GM23338 (cell line): Measurements from ENCODE around the gene FGF4. TPM values are rescaled to one million over a fixed set of nuclear protein-coding genes. Genes with fewer than 3 reads are reported as not detected.

Experiments used
- ATAC-seq: fragments of 200-7000 bp; cut with Tn5 transposase; 3 replicates; pipeline ENCODE4 v1.9.1; 2020
- DNase-seq: peaks from one replicate; pipeline ENCODE4 v3.0.0-alpha.2; 2015; ENCODE audit warnings: low spot score
- H2AFZ ChIP-seq: fragments of 200-600 bp; sonication (generic); 2 replicates; pipeline ENCODE4 v1.8.0; 2016; ENCODE audit warnings: antibody characterized with exemption, mild to moderate bottlenecking, moderate library complexity
- H3F3A ChIP-seq: fragments of 200-600 bp; sonication (generic); replicated peaks from 2 replicates; pipeline ENCODE4 v1.8.0; 2017; ENCODE audit warnings: antibody characterized with exemption, mixed run types, low read depth
- H3K27ac ChIP-seq: fragments of 200-600 bp; sonication (generic); 2 replicates; pipeline ENCODE4 v1.6.1; 2016; ENCODE audit warnings: low read depth
- H3K27me3 ChIP-seq: fragments of 200-600 bp; sonication (generic); 2 replicates; pipeline ENCODE4 v1.8.0; 2016; ENCODE audit warnings: mild to moderate bottlenecking, mixed run types, moderate library complexity; ENCODE audit not compliant: insufficient read depth
- H3K36me3 ChIP-seq: fragments of 200-600 bp; sonication (generic); 2 replicates; pipeline ENCODE4 v1.8.0; 2016; ENCODE audit warnings: mild to moderate bottlenecking; ENCODE audit not compliant: insufficient read depth
- H3K4me1 ChIP-seq: fragments of 200-600 bp; sonication (generic); 2 replicates; pipeline ENCODE4 v1.8.0; 2016; ENCODE audit warnings: mild to moderate bottlenecking, moderate library complexity; ENCODE audit not compliant: insufficient read depth
- H3K4me2 ChIP-seq: fragments of 200-600 bp; sonication (generic); 2 replicates; pipeline ENCODE4 v1.7.1; 2017; ENCODE audit warnings: mixed run types
- H3K4me3 ChIP-seq: fragments of 200-600 bp; sonication (generic); 2 replicates; pipeline ENCODE4 v1.6.1; 2016; ENCODE audit warnings: mixed run types
- H3K79me2 ChIP-seq: fragments of 200-600 bp; sonication (generic); replicated peaks from 2 replicates; pipeline ENCODE4 v1.8.0; 2017; ENCODE audit warnings: mild to moderate bottlenecking; ENCODE audit not compliant: insufficient read depth
- H3K9me2 ChIP-seq: fragments of 200-600 bp; sonication (generic); 2 replicates; pipeline ENCODE4 v1.8.0; 2017; ENCODE audit not compliant: insufficient read depth
- H4K20me1 ChIP-seq: fragments of 200-600 bp; sonication (generic); replicated peaks from 2 replicates; pipeline ENCODE4 v1.8.0; 2017; ENCODE audit warnings: mild to moderate bottlenecking; ENCODE audit not compliant: insufficient read depth
- H3K27ac Mint-ChIP-seq: 2 replicates; pipeline ENCODE4 v1.8.0; 2020; ENCODE audit warnings: inconsistent platforms, mild to moderate bottlenecking, moderate library complexity, mixed read lengths
- H3K27me3 Mint-ChIP-seq: 3 replicates; pipeline ENCODE4 v1.8.0; 2022; ENCODE audit warnings: low read depth, mild to moderate bottlenecking, moderate library complexity, mixed read lengths, inconsistent platforms; ENCODE audit not compliant: insufficient read depth, poor library complexity
- H3K36me3 Mint-ChIP-seq: 3 replicates; pipeline ENCODE4 v1.8.0; 2021; ENCODE audit warnings: low read depth, mild to moderate bottlenecking, inconsistent platforms, moderate library complexity, mixed read lengths
- H3K4me1 Mint-ChIP-seq: 3 replicates; pipeline ENCODE4 v1.8.0; 2020; ENCODE audit warnings: mild to moderate bottlenecking, inconsistent platforms, mixed read lengths
- H3K4me3 Mint-ChIP-seq: 3 replicates; pipeline ENCODE4 v1.8.0; 2021; ENCODE audit warnings: moderate library complexity, mild to moderate bottlenecking, inconsistent platforms, mixed read lengths
- H3K9me3 Mint-ChIP-seq: 3 replicates; pipeline ENCODE4 v1.8.0; 2020; ENCODE audit warnings: moderate library complexity, mild to moderate bottlenecking, inconsistent platforms, mixed read lengths
- EZH2phosphoT487 ChIP-seq: fragments of 200-600 bp; sonication (generic); IDR thresholded peaks from one replicate; pipeline ENCODE4 v1.8.1; 2018; ENCODE audit warnings: antibody characterized with exemption; ENCODE audit not compliant: unreplicated experiment
- POLR2AphosphoS5 ChIP-seq: IDR thresholded peaks from 2 replicates; pipeline ENCODE4 v1.6.1; 2016; ENCODE audit warnings: antibody characterized with exemption, low read depth
- STAT1 ChIP-seq: IDR thresholded peaks from one replicate; pipeline ENCODE4 v1.6.1; 2016; ENCODE audit warnings: antibody characterized with exemption; ENCODE audit not compliant: unreplicated experiment
- ZNF331 ChIP-seq: fragments of 250-450 bp; sonication (Bioruptor Pico); IDR thresholded peaks from 2 replicates; pipeline ENCODE4 v1.5.0; 2020; ENCODE audit warnings: low read depth, mild to moderate bottlenecking, moderate library complexity
- polyA plus RNA-seq: library from polyadenylated mRNA; unstranded; fragments of >200 nt; fragmentation: Nextera tagmentation; extraction: Ambion mirVana; gene quantifications from 2 replicates; pipeline ENCODE4 v1.2.1, GENCODE V29; 2016
- total RNA-seq: library from RNA; depleted of rRNA; stranded (reverse); fragments of >200 nt; shearing (Covaris generic); gene quantifications from 2 replicates; pipeline ENCODE4 v1.2.3, GENCODE V29; 2014
- TF ChIP-seq, protein P1 (sequence below): fragments of 250-450 bp; sonication (Bioruptor Pico); IDR thresholded peaks from 2 replicates; pipeline ENCODE4 v1.5.0; 2020; ENCODE audit warnings: mild to moderate bottlenecking, moderate library complexity
- TF ChIP-seq, protein P2 (sequence below): IDR thresholded peaks from one replicate; pipeline ENCODE4 v1.6.1; 2018; ENCODE audit warnings: antibody characterized with exemption; ENCODE audit not compliant: unreplicated experiment

The FGF4 gene
- total and polyA plus RNA-seq, 2 experiments from 2014 or later, result 4.8 to 13.1 TPM

DNA sequence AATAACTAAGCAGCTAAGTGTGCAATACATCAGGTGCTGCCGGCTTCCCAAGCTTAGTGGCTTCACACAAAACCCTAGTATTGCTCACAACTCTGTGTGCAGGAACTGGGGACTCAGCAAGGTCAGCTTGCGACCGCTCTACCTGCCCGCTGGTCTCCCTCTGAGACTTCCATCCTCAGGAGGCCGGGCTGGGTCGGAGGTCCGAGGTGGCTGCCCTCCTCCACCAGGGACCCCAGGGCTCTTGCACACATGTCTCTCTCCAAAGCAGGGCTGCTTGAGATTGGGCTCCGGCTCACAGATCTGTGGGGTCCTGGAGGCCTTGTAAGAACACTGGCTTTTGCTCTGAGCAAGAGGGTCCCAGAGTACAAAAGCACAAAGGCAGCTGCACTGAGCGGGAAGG is 45.9 kb downstream of the FGF4 start:
- Histone ChIP-seq H3K36me3 (no peaks in the 10 kb centered on the region), H3K27ac (no peak overlapping the region), H3K4me1 (no peaks in the 10 kb centered on the region; the same call in 1 of the 2 replicates), H3K9me2 (no peaks in the 10 kb centered on the region), H3K27me3 (no peaks in the 10 kb centered on the region), H3F3A (no peaks in the 10 kb centered on the region), H3K4me2 (no peak overlapping the region), H2AFZ (no peak overlapping the region; the same call in 1 of the 2 replicates), H3K79me2 (no peaks in the 10 kb centered on the region), H3K4me3 (no peak overlapping the region), H4K20me1 (no peaks in the 10 kb centered on the region)
- Mint-ChIP-seq H3K36me3 (peaks cover 1% of the 10 kb centered on the region; the same call in 1 of the 3 replicates), H3K9me3 (peaks cover 10% of the 10 kb centered on the region), H3K4me3 (no peak overlapping the region), H3K4me1 (peaks cover 7% of the 10 kb centered on the region; the same call in 2 of the 3 replicates), H3K27ac (no peak overlapping the region), H3K27me3 (peaks cover 3% of the 10 kb centered on the region)
- no peak for TF ChIP-seq POLR2AphosphoS5
- TF ChIP-seq STAT1, result no peak
- no peak for TF ChIP-seq EZH2phosphoT487
- TF ChIP-seq, protein P1, sequence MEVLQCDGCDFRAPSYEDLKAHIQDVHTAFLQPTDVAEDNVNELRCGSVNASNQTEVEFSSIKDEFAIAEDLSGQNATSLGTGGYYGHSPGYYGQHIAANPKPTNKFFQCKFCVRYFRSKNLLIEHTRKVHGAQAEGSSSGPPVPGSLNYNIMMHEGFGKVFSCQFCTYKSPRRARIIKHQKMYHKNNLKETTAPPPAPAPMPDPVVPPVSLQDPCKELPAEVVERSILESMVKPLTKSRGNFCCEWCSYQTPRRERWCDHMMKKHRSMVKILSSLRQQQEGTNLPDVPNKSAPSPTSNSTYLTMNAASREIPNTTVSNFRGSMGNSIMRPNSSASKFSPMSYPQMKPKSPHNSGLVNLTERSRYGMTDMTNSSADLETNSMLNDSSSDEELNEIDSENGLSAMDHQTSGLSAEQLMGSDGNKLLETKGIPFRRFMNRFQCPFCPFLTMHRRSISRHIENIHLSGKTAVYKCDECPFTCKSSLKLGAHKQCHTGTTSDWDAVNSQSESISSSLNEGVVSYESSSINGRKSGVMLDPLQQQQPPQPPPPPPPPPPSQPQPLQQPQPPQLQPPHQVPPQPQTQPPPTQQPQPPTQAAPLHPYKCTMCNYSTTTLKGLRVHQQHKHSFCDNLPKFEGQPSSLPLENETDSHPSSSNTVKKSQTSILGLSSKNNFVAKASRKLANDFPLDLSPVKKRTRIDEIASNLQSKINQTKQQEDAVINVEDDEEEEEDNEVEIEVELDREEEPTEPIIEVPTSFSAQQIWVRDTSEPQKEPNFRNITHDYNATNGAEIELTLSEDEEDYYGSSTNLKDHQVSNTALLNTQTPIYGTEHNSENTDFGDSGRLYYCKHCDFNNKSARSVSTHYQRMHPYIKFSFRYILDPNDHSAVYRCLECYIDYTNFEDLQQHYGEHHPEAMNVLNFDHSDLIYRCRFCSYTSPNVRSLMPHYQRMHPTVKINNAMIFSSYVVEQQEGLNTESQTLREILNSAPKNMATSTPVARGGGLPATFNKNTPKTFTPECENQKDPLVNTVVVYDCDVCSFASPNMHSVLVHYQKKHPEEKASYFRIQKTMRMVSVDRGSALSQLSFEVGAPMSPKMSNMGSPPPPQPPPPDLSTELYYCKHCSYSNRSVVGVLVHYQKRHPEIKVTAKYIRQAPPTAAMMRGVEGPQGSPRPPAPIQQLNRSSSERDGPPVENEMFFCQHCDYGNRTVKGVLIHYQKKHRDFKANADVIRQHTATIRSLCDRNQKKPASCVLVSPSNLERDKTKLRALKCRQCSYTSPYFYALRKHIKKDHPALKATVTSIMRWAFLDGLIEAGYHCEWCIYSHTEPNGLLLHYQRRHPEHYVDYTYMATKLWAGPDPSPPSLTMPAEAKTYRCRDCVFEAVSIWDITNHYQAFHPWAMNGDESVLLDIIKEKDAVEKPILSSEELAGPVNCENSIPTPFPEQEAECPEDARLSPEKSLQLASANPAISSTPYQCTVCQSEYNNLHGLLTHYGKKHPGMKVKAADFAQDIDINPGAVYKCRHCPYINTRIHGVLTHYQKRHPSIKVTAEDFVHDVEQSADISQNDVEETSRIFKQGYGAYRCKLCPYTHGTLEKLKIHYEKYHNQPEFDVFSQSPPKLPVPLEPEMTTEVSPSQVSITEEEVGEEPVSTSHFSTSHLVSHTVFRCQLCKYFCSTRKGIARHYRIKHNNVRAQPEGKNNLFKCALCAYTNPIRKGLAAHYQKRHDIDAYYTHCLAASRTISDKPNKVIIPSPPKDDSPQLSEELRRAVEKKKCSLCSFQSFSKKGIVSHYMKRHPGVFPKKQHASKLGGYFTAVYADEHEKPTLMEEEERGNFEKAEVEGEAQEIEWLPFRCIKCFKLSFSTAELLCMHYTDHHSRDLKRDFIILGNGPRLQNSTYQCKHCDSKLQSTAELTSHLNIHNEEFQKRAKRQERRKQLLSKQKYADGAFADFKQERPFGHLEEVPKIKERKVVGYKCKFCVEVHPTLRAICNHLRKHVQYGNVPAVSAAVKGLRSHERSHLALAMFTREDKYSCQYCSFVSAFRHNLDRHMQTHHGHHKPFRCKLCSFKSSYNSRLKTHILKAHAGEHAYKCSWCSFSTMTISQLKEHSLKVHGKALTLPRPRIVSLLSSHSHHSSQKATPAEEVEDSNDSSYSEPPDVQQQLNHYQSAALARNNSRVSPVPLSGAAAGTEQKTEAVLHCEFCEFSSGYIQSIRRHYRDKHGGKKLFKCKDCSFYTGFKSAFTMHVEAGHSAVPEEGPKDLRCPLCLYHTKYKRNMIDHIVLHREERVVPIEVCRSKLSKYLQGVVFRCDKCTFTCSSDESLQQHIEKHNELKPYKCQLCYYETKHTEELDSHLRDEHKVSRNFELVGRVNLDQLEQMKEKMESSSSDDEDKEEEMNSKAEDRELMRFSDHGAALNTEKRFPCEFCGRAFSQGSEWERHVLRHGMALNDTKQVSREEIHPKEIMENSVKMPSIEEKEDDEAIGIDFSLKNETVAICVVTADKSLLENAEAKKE (CRISPR knock-in tag), result no peak
- TF ChIP-seq, protein P2, sequence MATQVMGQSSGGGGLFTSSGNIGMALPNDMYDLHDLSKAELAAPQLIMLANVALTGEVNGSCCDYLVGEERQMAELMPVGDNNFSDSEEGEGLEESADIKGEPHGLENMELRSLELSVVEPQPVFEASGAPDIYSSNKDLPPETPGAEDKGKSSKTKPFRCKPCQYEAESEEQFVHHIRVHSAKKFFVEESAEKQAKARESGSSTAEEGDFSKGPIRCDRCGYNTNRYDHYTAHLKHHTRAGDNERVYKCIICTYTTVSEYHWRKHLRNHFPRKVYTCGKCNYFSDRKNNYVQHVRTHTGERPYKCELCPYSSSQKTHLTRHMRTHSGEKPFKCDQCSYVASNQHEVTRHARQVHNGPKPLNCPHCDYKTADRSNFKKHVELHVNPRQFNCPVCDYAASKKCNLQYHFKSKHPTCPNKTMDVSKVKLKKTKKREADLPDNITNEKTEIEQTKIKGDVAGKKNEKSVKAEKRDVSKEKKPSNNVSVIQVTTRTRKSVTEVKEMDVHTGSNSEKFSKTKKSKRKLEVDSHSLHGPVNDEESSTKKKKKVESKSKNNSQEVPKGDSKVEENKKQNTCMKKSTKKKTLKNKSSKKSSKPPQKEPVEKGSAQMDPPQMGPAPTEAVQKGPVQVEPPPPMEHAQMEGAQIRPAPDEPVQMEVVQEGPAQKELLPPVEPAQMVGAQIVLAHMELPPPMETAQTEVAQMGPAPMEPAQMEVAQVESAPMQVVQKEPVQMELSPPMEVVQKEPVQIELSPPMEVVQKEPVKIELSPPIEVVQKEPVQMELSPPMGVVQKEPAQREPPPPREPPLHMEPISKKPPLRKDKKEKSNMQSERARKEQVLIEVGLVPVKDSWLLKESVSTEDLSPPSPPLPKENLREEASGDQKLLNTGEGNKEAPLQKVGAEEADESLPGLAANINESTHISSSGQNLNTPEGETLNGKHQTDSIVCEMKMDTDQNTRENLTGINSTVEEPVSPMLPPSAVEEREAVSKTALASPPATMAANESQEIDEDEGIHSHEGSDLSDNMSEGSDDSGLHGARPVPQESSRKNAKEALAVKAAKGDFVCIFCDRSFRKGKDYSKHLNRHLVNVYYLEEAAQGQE, result no peak
- no peak for TF ChIP-seq ZNF331 (CRISPR knock-in tag)
- no peak for ATAC-seq
- DNase-seq, result no peak
